Upper lobe of left lung (tissue), 4 donors: ENCODE measurements around the gene OLIG2.

ENCODE experiments used
- EP300 ChIP-seq, 4 donors: sonication (generic); formaldehyde crosslinking; IDR thresholded peaks; one replicate each; pipeline ENCODE4 v1.5.1; 2017; ENCODE audit warnings: antibody characterized with exemption in 4 of 4, control low read depth in 2 of 4
- POLR2A ChIP-seq, 4 donors: fragments of 450-650 bp; IDR thresholded peaks; one replicate each; pipeline ENCODE4 v1.5.1; 2016 to 2017; ENCODE audit warnings: antibody characterized with exemption in 4 of 4, mild to moderate bottlenecking in 2 of 4
- POLR2AphosphoS5 ChIP-seq, 2 donors: sonication (generic); formaldehyde crosslinking; IDR thresholded peaks; one replicate each; pipeline ENCODE4 v1.5.1; 2017; ENCODE audit warnings: antibody characterized with exemption in 2 of 2
- TF ChIP-seq, protein P1 (sequence below), 6 experiments: fragments of 450-650 bp in 4 of 6; fragments of 200-600 bp in 2 of 6; sonication (generic) in 2 of 6; IDR thresholded peaks; one replicate each; pipeline ENCODE4 v1.5.1; 2016 to 2019; ENCODE audit warnings: antibody characterized with exemption in 6 of 6

DNA sequence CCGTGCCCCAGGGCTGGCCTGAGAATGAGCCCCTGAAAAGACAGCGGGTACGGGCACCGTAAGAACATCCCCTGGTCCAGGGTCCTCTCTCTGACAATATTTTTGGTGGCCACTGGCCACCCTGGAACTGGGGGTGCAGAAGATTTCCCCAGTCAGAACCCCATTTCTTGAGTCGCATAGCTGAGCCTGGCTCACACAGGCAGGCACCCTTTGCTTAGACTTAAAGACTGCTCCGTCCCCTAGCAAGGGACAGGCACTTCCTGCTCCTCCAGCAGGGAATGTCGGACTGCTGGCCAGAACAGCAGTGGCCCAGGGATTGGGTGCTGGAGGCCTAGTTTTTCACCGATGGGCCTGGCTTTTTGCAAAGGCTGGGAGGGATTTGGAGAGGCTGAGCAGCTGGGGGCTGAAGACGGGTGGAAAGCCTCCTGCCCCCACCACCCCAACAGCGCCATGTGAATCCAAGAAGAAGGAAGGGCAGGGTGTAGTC, 4.3 kb downstream of the OLIG2 start:
- TF ChIP-seq, protein P1, sequence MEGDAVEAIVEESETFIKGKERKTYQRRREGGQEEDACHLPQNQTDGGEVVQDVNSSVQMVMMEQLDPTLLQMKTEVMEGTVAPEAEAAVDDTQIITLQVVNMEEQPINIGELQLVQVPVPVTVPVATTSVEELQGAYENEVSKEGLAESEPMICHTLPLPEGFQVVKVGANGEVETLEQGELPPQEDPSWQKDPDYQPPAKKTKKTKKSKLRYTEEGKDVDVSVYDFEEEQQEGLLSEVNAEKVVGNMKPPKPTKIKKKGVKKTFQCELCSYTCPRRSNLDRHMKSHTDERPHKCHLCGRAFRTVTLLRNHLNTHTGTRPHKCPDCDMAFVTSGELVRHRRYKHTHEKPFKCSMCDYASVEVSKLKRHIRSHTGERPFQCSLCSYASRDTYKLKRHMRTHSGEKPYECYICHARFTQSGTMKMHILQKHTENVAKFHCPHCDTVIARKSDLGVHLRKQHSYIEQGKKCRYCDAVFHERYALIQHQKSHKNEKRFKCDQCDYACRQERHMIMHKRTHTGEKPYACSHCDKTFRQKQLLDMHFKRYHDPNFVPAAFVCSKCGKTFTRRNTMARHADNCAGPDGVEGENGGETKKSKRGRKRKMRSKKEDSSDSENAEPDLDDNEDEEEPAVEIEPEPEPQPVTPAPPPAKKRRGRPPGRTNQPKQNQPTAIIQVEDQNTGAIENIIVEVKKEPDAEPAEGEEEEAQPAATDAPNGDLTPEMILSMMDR (IDR thresholded peaks at IDR 0.05): no peak
- TF ChIP-seq EP300 (IDR thresholded peaks at IDR 0.05) (no peak), POLR2A (IDR thresholded peaks at IDR 0.05) (no peak), POLR2AphosphoS5 (IDR thresholded peaks at IDR 0.05) (no peak)
